GM23338 (cell line): Measurements from ENCODE around the gene ANKFY1. TPM values are rescaled to one million over a fixed set of nuclear protein-coding genes. Genes with fewer than 3 reads are reported as not detected.

Source experiments
- NANOG ChIP-seq: IDR thresholded peaks from 2 replicates; pipeline ENCODE4 v1.6.1; 2016; ENCODE audit warnings: antibody characterized with exemption, borderline replicate concordance
- ZNF114 ChIP-seq: fragments of 250-450 bp; sonication (Bioruptor Pico); IDR thresholded peaks from 2 replicates; pipeline ENCODE4 v1.5.0; 2020; ENCODE audit warnings: mild to moderate bottlenecking, moderate library complexity
- polyA plus RNA-seq: library from polyadenylated mRNA; unstranded; fragments of >200 nt; fragmentation: Nextera tagmentation; extraction: Ambion mirVana; gene quantifications from 2 replicates; pipeline ENCODE4 v1.2.1, GENCODE V29; 2016
- total RNA-seq: library from RNA; depleted of rRNA; stranded (reverse); fragments of >200 nt; shearing (Covaris generic); gene quantifications from 2 replicates; pipeline ENCODE4 v1.2.3, GENCODE V29; 2014
- TF ChIP-seq, protein P1 (sequence below): fragments of 250-450 bp; sonication (Bioruptor Pico); IDR thresholded peaks from 2 replicates; pipeline ENCODE4 v1.5.0; 2020; ENCODE audit warnings: mild to moderate bottlenecking, moderate library complexity
- TF ChIP-seq, protein P2 (sequence below), 2 experiments: fragments of 200-600 bp in 1 of 2; sonication (generic) in 1 of 2; conservative IDR thresholded peaks; 2 replicates each; pipeline versions ENCODE4 v1.5.1 to v1.6.1; 2016 to 2017; ENCODE audit warnings: antibody characterized with exemption in 2 of 2, low read depth in 2 of 2, mild to moderate bottlenecking in 2 of 2, moderate library complexity in 1 of 2
- TF ChIP-seq, protein P3 (sequence below): IDR thresholded peaks from one replicate; pipeline ENCODE4 v1.6.1; 2018; ENCODE audit warnings: antibody characterized with exemption; ENCODE audit not compliant: unreplicated experiment

The ANKFY1 gene
- total and polyA plus RNA-seq, 2 experiments from 2014 or later = 12.9 to 44.4 TPM

GRCh38 chr17:4199818-4200402 is 63.9 kb downstream of the ANKFY1 start (continued):
- TF ChIP-seq, protein P1, sequence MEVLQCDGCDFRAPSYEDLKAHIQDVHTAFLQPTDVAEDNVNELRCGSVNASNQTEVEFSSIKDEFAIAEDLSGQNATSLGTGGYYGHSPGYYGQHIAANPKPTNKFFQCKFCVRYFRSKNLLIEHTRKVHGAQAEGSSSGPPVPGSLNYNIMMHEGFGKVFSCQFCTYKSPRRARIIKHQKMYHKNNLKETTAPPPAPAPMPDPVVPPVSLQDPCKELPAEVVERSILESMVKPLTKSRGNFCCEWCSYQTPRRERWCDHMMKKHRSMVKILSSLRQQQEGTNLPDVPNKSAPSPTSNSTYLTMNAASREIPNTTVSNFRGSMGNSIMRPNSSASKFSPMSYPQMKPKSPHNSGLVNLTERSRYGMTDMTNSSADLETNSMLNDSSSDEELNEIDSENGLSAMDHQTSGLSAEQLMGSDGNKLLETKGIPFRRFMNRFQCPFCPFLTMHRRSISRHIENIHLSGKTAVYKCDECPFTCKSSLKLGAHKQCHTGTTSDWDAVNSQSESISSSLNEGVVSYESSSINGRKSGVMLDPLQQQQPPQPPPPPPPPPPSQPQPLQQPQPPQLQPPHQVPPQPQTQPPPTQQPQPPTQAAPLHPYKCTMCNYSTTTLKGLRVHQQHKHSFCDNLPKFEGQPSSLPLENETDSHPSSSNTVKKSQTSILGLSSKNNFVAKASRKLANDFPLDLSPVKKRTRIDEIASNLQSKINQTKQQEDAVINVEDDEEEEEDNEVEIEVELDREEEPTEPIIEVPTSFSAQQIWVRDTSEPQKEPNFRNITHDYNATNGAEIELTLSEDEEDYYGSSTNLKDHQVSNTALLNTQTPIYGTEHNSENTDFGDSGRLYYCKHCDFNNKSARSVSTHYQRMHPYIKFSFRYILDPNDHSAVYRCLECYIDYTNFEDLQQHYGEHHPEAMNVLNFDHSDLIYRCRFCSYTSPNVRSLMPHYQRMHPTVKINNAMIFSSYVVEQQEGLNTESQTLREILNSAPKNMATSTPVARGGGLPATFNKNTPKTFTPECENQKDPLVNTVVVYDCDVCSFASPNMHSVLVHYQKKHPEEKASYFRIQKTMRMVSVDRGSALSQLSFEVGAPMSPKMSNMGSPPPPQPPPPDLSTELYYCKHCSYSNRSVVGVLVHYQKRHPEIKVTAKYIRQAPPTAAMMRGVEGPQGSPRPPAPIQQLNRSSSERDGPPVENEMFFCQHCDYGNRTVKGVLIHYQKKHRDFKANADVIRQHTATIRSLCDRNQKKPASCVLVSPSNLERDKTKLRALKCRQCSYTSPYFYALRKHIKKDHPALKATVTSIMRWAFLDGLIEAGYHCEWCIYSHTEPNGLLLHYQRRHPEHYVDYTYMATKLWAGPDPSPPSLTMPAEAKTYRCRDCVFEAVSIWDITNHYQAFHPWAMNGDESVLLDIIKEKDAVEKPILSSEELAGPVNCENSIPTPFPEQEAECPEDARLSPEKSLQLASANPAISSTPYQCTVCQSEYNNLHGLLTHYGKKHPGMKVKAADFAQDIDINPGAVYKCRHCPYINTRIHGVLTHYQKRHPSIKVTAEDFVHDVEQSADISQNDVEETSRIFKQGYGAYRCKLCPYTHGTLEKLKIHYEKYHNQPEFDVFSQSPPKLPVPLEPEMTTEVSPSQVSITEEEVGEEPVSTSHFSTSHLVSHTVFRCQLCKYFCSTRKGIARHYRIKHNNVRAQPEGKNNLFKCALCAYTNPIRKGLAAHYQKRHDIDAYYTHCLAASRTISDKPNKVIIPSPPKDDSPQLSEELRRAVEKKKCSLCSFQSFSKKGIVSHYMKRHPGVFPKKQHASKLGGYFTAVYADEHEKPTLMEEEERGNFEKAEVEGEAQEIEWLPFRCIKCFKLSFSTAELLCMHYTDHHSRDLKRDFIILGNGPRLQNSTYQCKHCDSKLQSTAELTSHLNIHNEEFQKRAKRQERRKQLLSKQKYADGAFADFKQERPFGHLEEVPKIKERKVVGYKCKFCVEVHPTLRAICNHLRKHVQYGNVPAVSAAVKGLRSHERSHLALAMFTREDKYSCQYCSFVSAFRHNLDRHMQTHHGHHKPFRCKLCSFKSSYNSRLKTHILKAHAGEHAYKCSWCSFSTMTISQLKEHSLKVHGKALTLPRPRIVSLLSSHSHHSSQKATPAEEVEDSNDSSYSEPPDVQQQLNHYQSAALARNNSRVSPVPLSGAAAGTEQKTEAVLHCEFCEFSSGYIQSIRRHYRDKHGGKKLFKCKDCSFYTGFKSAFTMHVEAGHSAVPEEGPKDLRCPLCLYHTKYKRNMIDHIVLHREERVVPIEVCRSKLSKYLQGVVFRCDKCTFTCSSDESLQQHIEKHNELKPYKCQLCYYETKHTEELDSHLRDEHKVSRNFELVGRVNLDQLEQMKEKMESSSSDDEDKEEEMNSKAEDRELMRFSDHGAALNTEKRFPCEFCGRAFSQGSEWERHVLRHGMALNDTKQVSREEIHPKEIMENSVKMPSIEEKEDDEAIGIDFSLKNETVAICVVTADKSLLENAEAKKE (CRISPR knock-in tag) = no peak
- TF ChIP-seq, protein P2, sequence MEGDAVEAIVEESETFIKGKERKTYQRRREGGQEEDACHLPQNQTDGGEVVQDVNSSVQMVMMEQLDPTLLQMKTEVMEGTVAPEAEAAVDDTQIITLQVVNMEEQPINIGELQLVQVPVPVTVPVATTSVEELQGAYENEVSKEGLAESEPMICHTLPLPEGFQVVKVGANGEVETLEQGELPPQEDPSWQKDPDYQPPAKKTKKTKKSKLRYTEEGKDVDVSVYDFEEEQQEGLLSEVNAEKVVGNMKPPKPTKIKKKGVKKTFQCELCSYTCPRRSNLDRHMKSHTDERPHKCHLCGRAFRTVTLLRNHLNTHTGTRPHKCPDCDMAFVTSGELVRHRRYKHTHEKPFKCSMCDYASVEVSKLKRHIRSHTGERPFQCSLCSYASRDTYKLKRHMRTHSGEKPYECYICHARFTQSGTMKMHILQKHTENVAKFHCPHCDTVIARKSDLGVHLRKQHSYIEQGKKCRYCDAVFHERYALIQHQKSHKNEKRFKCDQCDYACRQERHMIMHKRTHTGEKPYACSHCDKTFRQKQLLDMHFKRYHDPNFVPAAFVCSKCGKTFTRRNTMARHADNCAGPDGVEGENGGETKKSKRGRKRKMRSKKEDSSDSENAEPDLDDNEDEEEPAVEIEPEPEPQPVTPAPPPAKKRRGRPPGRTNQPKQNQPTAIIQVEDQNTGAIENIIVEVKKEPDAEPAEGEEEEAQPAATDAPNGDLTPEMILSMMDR (conservative IDR thresholded peaks at IDR 0.05; ENCODE audit: low read depth in 2 of 2) = peak; percentile 72 to 83
- TF ChIP-seq NANOG = no peak
- TF ChIP-seq, protein P3, sequence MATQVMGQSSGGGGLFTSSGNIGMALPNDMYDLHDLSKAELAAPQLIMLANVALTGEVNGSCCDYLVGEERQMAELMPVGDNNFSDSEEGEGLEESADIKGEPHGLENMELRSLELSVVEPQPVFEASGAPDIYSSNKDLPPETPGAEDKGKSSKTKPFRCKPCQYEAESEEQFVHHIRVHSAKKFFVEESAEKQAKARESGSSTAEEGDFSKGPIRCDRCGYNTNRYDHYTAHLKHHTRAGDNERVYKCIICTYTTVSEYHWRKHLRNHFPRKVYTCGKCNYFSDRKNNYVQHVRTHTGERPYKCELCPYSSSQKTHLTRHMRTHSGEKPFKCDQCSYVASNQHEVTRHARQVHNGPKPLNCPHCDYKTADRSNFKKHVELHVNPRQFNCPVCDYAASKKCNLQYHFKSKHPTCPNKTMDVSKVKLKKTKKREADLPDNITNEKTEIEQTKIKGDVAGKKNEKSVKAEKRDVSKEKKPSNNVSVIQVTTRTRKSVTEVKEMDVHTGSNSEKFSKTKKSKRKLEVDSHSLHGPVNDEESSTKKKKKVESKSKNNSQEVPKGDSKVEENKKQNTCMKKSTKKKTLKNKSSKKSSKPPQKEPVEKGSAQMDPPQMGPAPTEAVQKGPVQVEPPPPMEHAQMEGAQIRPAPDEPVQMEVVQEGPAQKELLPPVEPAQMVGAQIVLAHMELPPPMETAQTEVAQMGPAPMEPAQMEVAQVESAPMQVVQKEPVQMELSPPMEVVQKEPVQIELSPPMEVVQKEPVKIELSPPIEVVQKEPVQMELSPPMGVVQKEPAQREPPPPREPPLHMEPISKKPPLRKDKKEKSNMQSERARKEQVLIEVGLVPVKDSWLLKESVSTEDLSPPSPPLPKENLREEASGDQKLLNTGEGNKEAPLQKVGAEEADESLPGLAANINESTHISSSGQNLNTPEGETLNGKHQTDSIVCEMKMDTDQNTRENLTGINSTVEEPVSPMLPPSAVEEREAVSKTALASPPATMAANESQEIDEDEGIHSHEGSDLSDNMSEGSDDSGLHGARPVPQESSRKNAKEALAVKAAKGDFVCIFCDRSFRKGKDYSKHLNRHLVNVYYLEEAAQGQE = no peak
- no peak for TF ChIP-seq ZNF114 (CRISPR knock-in tag)
